Breast epithelium (tissue), 4 donors: ENCODE measurements around the gene FOXK1. TPM values are rescaled to one million over a fixed set of nuclear protein-coding genes. Genes with fewer than 3 reads are reported as not detected.
A peak's percentile ranks its signal among the peaks of the same experiment; 100 is the strongest.

ENCODE experiments used
- DNase-seq, 2 donors: peaks; one replicate each; pipeline ENCODE4 v3.0.0-alpha.2; 2019; ENCODE audit warnings: low spot score in 2 of 2
- H3K27ac ChIP-seq, 2 donors: fragments of 200-600 bp; sonication (generic) in 1 of 2; one replicate each; pipeline ENCODE4 v1.5.1; 2016 to 2019; ENCODE audit warnings: mild to moderate bottlenecking in 1 of 2
- H3K27me3 ChIP-seq, 2 donors: fragments of 200-600 bp; sonication (generic) in 1 of 2; one replicate each; pipeline versions ENCODE4 v1.5.1 to v1.6.0; 2017 to 2019; ENCODE audit warnings: control low read depth in 1 of 2, mild to moderate bottlenecking in 1 of 2
- H3K36me3 ChIP-seq: fragments of 200-600 bp; one replicate; pipeline ENCODE4 v1.5.1; 2019
- H3K4me1 ChIP-seq, 2 donors: fragments of 200-600 bp; sonication (generic); one replicate each; pipeline ENCODE4 v1.5.1; 2016 to 2019; ENCODE audit warnings: control low read depth in 1 of 2
- H3K4me3 ChIP-seq, 3 donors: fragments of 200-600 bp; sonication (generic); 1 replicate in 2 of 3; 2 replicates in 1 of 3; pipeline ENCODE4 v1.5.1; 2016 to 2019; ENCODE audit warnings: mild to moderate bottlenecking in 3 of 3, moderate library complexity in 2 of 3
- H3K9me3 ChIP-seq, 2 donors: fragments of 200-600 bp; sonication (generic) in 1 of 2; one replicate each; pipeline ENCODE4 v1.5.1; 2016 to 2019; ENCODE audit warnings: control low read depth in 1 of 2
- POLR2A ChIP-seq: fragments of 450-650 bp; IDR thresholded peaks from one replicate; pipeline ENCODE4 v1.6.1; 2016; ENCODE audit warnings: antibody characterized with exemption, mild to moderate bottlenecking, moderate library complexity
- POLR2AphosphoS5 ChIP-seq, 3 donors: sonication (generic); formaldehyde crosslinking; IDR thresholded peaks; one replicate each; pipeline ENCODE4 v1.6.1; 2017; ENCODE audit warnings: antibody characterized with exemption in 3 of 3
- intact Hi-C: fragments of 100-400 bp; cut with DNase I; formaldehyde crosslinking; loops from one replicate; pipeline ENCODE4 v1.15.1; 2023; ENCODE audit warnings: low total_unique reads
- total RNA-seq, 3 donors: library from RNA; depleted of rRNA; stranded (reverse); fragments of >200 nt; gene quantifications; one replicate each; pipeline ENCODE4 v1.1.0, GENCODE V29; 2016
- TF ChIP-seq, protein P1 (sequence below), 3 donors: fragments of 450-650 bp; IDR thresholded peaks; one replicate each; pipeline ENCODE4 v1.5.1; 2016 to 2017; ENCODE audit warnings: antibody characterized with exemption in 3 of 3, mild to moderate bottlenecking in 3 of 3, moderate library complexity in 3 of 3

FOXK1 gene
- total RNA-seq, 3 donors from 2014 or later = 11.7 to 16.5 (median 15.7) TPM

DNA sequence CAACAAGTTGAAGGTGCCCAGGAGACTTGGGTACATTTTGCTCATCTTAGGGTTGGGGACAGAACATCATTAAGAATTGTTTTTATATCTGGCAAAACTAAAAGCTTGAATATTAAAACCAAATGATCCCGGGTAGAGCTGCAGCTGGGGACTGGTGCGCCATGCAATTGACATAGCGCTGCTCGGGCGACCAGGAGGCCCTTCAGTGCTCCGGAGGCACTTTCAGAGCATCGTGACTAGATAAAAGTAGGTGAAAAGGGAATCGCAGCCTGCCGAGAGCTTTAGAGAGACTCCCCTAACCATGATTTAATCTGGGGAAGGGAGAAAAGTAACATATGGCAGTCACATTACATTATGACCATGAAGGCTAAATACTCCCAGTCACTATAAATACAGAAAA lies 21.4 kb downstream of the FOXK1 start:
- TF ChIP-seq, protein P1, sequence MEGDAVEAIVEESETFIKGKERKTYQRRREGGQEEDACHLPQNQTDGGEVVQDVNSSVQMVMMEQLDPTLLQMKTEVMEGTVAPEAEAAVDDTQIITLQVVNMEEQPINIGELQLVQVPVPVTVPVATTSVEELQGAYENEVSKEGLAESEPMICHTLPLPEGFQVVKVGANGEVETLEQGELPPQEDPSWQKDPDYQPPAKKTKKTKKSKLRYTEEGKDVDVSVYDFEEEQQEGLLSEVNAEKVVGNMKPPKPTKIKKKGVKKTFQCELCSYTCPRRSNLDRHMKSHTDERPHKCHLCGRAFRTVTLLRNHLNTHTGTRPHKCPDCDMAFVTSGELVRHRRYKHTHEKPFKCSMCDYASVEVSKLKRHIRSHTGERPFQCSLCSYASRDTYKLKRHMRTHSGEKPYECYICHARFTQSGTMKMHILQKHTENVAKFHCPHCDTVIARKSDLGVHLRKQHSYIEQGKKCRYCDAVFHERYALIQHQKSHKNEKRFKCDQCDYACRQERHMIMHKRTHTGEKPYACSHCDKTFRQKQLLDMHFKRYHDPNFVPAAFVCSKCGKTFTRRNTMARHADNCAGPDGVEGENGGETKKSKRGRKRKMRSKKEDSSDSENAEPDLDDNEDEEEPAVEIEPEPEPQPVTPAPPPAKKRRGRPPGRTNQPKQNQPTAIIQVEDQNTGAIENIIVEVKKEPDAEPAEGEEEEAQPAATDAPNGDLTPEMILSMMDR (IDR thresholded peaks at IDR 0.05) = no peak
- TF ChIP-seq POLR2AphosphoS5 (IDR thresholded peaks at IDR 0.05) = no peak
- no peak for TF ChIP-seq POLR2A
- intact Hi-C loops = loop anchor here (5.0 kb wide), 1 partner anchor 1619 kb away; no protein-coding TSS in a partner anchor
- no peak overlapping the region for H3K27ac ChIP-seq

DNA sequence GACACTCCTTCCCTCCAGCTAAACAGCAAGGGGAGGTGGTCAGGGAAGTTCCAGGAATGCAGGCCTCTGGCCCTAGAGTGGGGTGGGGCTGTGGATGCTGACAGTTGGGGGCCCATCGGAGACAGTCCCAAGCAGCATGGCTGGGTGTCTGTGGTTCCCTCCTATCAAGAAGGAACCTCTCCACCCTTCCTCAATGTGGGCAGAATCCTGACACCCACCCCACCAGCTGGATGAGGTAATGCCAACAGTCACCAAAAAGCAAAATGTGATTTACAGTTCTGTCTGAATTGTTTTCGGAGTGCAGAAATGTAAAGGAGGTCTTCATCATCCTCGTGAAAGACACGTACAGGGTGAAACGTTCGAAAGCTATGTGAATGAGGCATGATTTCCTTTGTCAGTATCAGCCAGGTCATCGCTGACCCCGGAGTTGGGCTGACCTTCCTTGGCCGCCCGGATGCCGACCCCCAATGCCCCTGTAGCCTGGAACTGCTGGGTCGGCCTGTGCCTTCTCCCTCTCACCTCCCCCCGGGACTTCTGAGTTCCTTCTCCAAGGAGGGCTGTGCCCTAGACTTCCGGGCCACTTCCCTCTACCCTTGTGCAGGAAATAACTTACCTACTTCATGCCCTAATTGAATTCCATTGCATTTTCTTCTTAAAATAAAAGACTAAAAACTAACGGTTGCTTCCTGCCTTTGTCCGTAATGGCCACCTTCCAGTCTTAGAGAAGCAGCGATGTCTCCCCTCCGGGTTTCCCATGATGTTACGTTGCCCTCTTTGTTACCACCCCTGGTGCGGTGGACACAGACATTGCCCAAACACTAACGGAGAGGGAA lies 24.5 kb downstream of the FOXK1 start:
- intact Hi-C loops = no loop called here

More for the DNA sequence above, 21.4 kb downstream of the FOXK1 start:
- H3K4me1 ChIP-seq = no peaks in the 10 kb centered on the region
- no peaks in the 10 kb centered on the region for H3K9me3 ChIP-seq
- H3K27me3 ChIP-seq = no peaks in the 10 kb centered on the region
- H3K4me3 ChIP-seq = no peak overlapping the region
- no peaks in the 10 kb centered on the region for H3K36me3 ChIP-seq
- DNase-seq = no peak

DNA sequence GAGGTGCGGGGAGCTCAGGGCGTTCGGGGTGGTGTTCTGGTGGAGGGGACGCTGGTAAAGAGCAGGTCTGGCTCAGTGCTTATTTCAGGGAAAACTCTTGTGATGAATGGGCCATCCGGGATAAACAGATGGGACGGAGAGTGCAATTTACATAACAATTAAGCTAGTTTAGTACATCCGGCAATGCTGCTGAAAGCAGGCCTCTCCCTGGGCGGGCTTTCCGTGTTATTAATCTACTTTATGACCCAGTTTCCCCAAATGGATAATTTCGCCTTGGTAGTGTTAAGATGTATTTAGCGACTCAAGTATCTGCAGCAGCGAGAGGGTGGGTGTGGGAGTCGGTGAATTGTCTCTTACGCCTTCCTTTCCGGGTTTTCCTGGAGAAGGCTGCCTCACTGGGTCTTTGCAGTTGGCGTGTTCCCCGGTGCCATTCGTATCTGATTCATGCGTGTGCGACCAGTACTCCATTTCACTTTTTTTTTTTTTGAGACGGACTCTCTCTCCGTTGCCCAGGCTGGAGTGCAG lies 25.2 kb downstream of the FOXK1 start:
- DNase-seq = no peak
- intact Hi-C loops = no loop called here
- H3K9me3 ChIP-seq = no peaks in the 10 kb centered on the region
- H3K27me3 ChIP-seq = no peaks in the 10 kb centered on the region
- peak overlapping the region in 1 of 2 donors; percentile 60 for H3K27ac ChIP-seq
- H3K4me1 ChIP-seq = no peaks in the 10 kb centered on the region
- TF ChIP-seq POLR2AphosphoS5 (IDR thresholded peaks at IDR 0.05) (no peak), POLR2A (no peak)
- TF ChIP-seq, protein P1 (IDR thresholded peaks at IDR 0.05) = no peak
- H3K4me3 ChIP-seq = no peak overlapping the region
- no peaks in the 10 kb centered on the region for H3K36me3 ChIP-seq

More for the DNA sequence above, 24.5 kb downstream of the FOXK1 start:
- Histone ChIP-seq H3K27ac (peak overlapping the region in 1 of 2 donors; percentile 60), H3K9me3 (no peaks in the 10 kb centered on the region), H3K36me3 (no peaks in the 10 kb centered on the region), H3K4me3 (no peak overlapping the region), H3K27me3 (no peaks in the 10 kb centered on the region), H3K4me1 (no peaks in the 10 kb centered on the region)
- no peak for DNase-seq
- TF ChIP-seq POLR2A (no peak), POLR2AphosphoS5 (IDR thresholded peaks at IDR 0.05) (no peak)
- TF ChIP-seq, protein P1 (IDR thresholded peaks at IDR 0.05) = no peak

DNA sequence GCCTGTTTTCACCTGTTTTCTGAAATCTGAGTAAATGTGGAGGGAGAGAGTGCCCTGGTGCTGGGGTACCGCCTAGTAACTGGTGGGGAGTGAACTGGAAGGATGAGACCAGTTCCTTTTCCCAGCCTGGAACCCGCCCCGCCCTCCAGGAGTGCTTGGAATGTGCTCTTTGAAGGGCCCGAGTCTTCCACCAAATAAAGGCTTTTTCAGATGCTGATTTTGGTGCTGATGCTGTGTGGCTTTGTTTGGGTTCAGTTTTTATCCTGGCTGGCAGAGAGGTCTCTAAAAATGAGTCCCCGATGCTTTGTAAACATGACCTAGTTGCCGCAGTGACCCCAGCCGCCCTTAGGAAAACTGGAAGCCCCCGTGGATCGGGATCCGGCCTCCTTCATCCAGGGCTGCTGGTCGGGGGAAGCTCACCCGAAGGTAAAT lies 25.9 kb downstream of the FOXK1 start:
- no peaks in the 10 kb centered on the region for H3K36me3 ChIP-seq
- TF ChIP-seq POLR2AphosphoS5 (IDR thresholded peaks at IDR 0.05) (no peak), POLR2A (no peak)
- TF ChIP-seq, protein P1 (IDR thresholded peaks at IDR 0.05) = no peak
- no peaks in the 10 kb centered on the region for H3K9me3 ChIP-seq
- no peak for DNase-seq
- H3K27ac ChIP-seq = peak overlapping the region in 1 of 2 donors; percentile 1
- H3K4me1 ChIP-seq = peaks cover 0 to 7% of the 10 kb centered on the region in 2 donors
- H3K4me3 ChIP-seq = no peak overlapping the region
- H3K27me3 ChIP-seq = no peaks in the 10 kb centered on the region
- intact Hi-C loops = no loop called here

DNA sequence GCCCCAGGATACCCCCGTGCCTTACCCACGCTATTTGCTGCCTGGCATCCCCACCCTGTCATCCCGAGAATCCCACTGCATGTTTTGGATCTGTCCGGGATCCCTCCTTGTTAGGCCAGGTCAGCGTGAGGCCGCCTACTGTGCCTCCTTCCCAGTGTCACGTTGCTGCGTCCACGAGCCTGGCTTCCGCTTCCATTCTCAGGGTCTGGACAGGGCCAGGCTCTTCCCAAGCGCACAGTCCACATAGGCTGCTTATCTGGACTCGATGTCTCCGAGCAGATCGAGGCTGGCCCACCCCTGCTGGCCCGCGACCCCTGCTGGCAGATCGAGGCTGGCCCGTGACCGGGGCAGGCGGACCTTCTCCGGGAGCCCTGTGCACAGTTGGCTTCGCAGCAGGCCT lies 27.1 kb downstream of the FOXK1 start:
- Histone ChIP-seq H3K9me3 (no peaks in the 10 kb centered on the region), H3K27me3 (no peaks in the 10 kb centered on the region), H3K4me1 (peaks cover 0 to 7% of the 10 kb centered on the region in 2 donors), H3K27ac (no peak overlapping the region), H3K36me3 (no peaks in the 10 kb centered on the region), H3K4me3 (no peak overlapping the region)
- no peak for DNase-seq
- intact Hi-C loops = no loop called here
- TF ChIP-seq, protein P1 (IDR thresholded peaks at IDR 0.05) = no peak
- TF ChIP-seq POLR2AphosphoS5 (IDR thresholded peaks at IDR 0.05) (no peak), POLR2A (no peak)
